Muscle of leg (tissue), 11 donors: ENCODE data around the gene CSF3. TPM values are rescaled to one million over a fixed set of nuclear protein-coding genes. Genes with fewer than 3 reads are reported as not detected.
A peak's percentile ranks its signal among the peaks of the same experiment; 100 is the strongest.

Source experiments
- DNase-seq: peaks from one replicate; pipeline ENCODE4 v3.0.0; 2013
- H3K27ac ChIP-seq: one replicate; pipeline ENCODE4 v1.5.1; 2013; ENCODE audit warnings: mild to moderate bottlenecking, low read length, control low read depth
- H3K27me3 ChIP-seq: one replicate; pipeline ENCODE4 v1.6.1; 2013; ENCODE audit warnings: low read length; ENCODE audit not compliant: control insufficient read depth, insufficient read depth
- H3K36me3 ChIP-seq: one replicate; pipeline ENCODE4 v1.6.1; 2013; ENCODE audit warnings: low read length; ENCODE audit not compliant: control insufficient read depth, insufficient read depth
- H3K4me1 ChIP-seq: one replicate; pipeline ENCODE4 v1.6.1; 2013; ENCODE audit warnings: low read length; ENCODE audit not compliant: control insufficient read depth, insufficient read depth
- H3K4me3 ChIP-seq: one replicate; pipeline ENCODE4 v1.5.1; 2013; ENCODE audit warnings: low read length, control low read depth
- H3K9me3 ChIP-seq: replicated peaks from 2 replicates; pipeline ENCODE4 v1.6.1; 2013; ENCODE audit warnings: low read depth, low read length; ENCODE audit not compliant: control insufficient read depth
- WGBS: methylation state at CpG from one replicate; pipeline ENCODE4 v1.1.5; 2013; ENCODE audit warnings: missing lambda C conversion rate; ENCODE audit not compliant: insufficient coverage; 5-methylcytosine and 5-hydroxymethylcytosine counted together
- polyA plus RNA-seq, 8 donors: library from polyadenylated mRNA; unstranded; fragments of 120-200 nt; gene quantifications; one replicate each; pipeline versions ENCODE4 v1.2.1 to v1.2.3, GENCODE V29; 2013; ENCODE audit warnings: inconsistent platforms in 1 of 8, low replicate concordance in 1 of 8; ENCODE audit not compliant: insufficient read length in 8 of 8, insufficient read depth in 1 of 8
- total RNA-seq: library from RNA; stranded (reverse); fragments of 120-200 nt; gene quantifications from one replicate; pipeline ENCODE4 v1.2.4, GENCODE V29; 2013

The CSF3 gene
- total and polyA plus RNA-seq, 9 donors, result 0.09 to 0.54 (median 0.20) TPM; not detected in 1

GRCh38 chr17:39979016-39979670, 36.1 kb upstream of the CSF3 start:
- no CpG with 5 or more reads among the region's 5 CpGs for WGBS
- Histone ChIP-seq H3K27ac (no peak overlapping the region), H3K9me3 (no peaks in the 10 kb centered on the region), H3K4me3 (no peak overlapping the region), H3K27me3 (peaks cover 16% of the 10 kb centered on the region), H3K4me1 (peaks cover 12% of the 10 kb centered on the region), H3K36me3 (peaks cover 4% of the 10 kb centered on the region)
- no peak for DNase-seq

- Histone ChIP-seq H3K36me3 (peaks cover 12% of the 10 kb centered on the region), H3K9me3 (no peaks in the 10 kb centered on the region), H3K27me3 (peaks cover 13% of the 10 kb centered on the region), H3K27ac (peak overlapping the region; percentile 91), H3K4me1 (peaks cover 12% of the 10 kb centered on the region), H3K4me3 (peak overlapping the region; percentile 86)
- no peak for DNase-seq
- WGBS, result 0% methylated on average over 8 of the region's 10 CpGs
Measured at GRCh38 chr17:39979893-39980350, 35.3 kb upstream of the CSF3 start.

- H3K36me3 ChIP-seq, result peaks cover 18% of the 10 kb centered on the region
- DNase-seq, result peak; percentile 100
- H3K9me3 ChIP-seq, result no peaks in the 10 kb centered on the region
- under 1% methylated on average over 71 of the region's 84 CpGs for WGBS
- peak within 1 kb of the TSS; percentile 91 for H3K27ac ChIP-seq
- peaks cover 12% of the 10 kb centered on the region for H3K4me1 ChIP-seq
- peak within 1 kb of the TSS; percentile 86 for H3K4me3 ChIP-seq
- peaks cover 12% of the 10 kb centered on the region for H3K27me3 ChIP-seq
Measured at GRCh38 chr17:39980351-39981206, 34.7 kb upstream of the CSF3 start, which contains the start of gene PSMD3. Gene PSMD3, plus strand, starts transcription at chr17:39980807. Its CDS starts 164 bp downstream, at chr17:39980971.

- peaks cover 25% of the 10 kb centered on the region for H3K36me3 ChIP-seq
- 0% methylated on average over 11 of the region's 15 CpGs for WGBS
- DNase-seq, result peak; percentile 39
- H3K27ac ChIP-seq, result peak overlapping the region; percentile 86
- peaks cover 12% of the 10 kb centered on the region for H3K4me1 ChIP-seq
- peak overlapping the region; percentile 86 for H3K4me3 ChIP-seq
- peaks cover 8% of the 10 kb centered on the region for H3K27me3 ChIP-seq
- H3K9me3 ChIP-seq, result no peaks in the 10 kb centered on the region
Measured at GRCh38 chr17:39981207-39981741, 34.0 kb upstream of the CSF3 start.

- H3K4me1 ChIP-seq, result peaks cover 12% of the 10 kb centered on the region
- DNase-seq, result no peak
- peak overlapping the region; percentile 86 for H3K27ac ChIP-seq
- peak overlapping the region; percentile 86 for H3K4me3 ChIP-seq
- WGBS, result 50% methylated on average over 3 of the region's 7 CpGs
- H3K27me3 ChIP-seq, result peaks cover 5% of the 10 kb centered on the region
- peaks cover 31% of the 10 kb centered on the region for H3K36me3 ChIP-seq
- H3K9me3 ChIP-seq, result no peaks in the 10 kb centered on the region
Measured at GRCh38 chr17:39981766-39982375, 33.4 kb upstream of the CSF3 start.

GRCh38 chr17:39988206-39988810, 26.9 kb upstream of the CSF3 start:
- no peak for DNase-seq
- Histone ChIP-seq H3K36me3 (peaks cover 95% of the 10 kb centered on the region), H3K4me3 (no peak overlapping the region), H3K27me3 (no peaks in the 10 kb centered on the region), H3K4me1 (no peaks in the 10 kb centered on the region), H3K27ac (no peak overlapping the region), H3K9me3 (no peaks in the 10 kb centered on the region)
- WGBS, result 97% methylated on average over 7 of the region's 11 CpGs

GRCh38 chr17:39994448-39994847, 20.8 kb upstream of the CSF3 start:
- H3K27ac ChIP-seq, result peak overlapping the region; percentile 33

GRCh38 chr17:39995438-39995837, 19.8 kb upstream of the CSF3 start:
- Histone ChIP-seq H3K9me3 (no peaks in the 10 kb centered on the region), H3K27ac (peak overlapping the region; percentile 11), H3K27me3 (no peaks in the 10 kb centered on the region), H3K36me3 (peaks cover 67% of the 10 kb centered on the region), H3K4me1 (peaks cover 6% of the 10 kb centered on the region), H3K4me3 (no peak overlapping the region)
- WGBS, result 98% methylated on average over 6 of the region's 6 CpGs
- DNase-seq, result no peak

More at GRCh38 chr17:39994448-39994847, 20.8 kb upstream of the CSF3 start:
- no peak for DNase-seq
- H3K27me3 ChIP-seq, result no peaks in the 10 kb centered on the region
- H3K4me3 ChIP-seq, result no peak overlapping the region
- 92% methylated on average over 11 of the region's 11 CpGs for WGBS
- H3K9me3 ChIP-seq, result no peaks in the 10 kb centered on the region
- H3K4me1 ChIP-seq, result peaks cover 6% of the 10 kb centered on the region
- H3K36me3 ChIP-seq, result peaks cover 77% of the 10 kb centered on the region

- Histone ChIP-seq H3K4me1 (peaks cover 6% of the 10 kb centered on the region), H3K36me3 (peaks cover 60% of the 10 kb centered on the region), H3K4me3 (no peak overlapping the region), H3K27ac (no peak overlapping the region), H3K27me3 (no peaks in the 10 kb centered on the region), H3K9me3 (no peaks in the 10 kb centered on the region)
- DNase-seq, result no peak
- 79% methylated on average over 2 of the region's 8 CpGs for WGBS
Measured at GRCh38 chr17:39996162-39996561, 19.1 kb upstream of the CSF3 start.
